OCI-LY7 (cell line): Measurements from ENCODE around the gene HNMT. TPM values are rescaled to one million over a fixed set of nuclear protein-coding genes. Genes with fewer than 3 reads are reported as not detected.
"Not testable (repeated sequence)": the region's sequence is repeated elsewhere in the genome, so short reads cannot be mapped to it uniquely, and the experiment has no call there.

Source experiments
- BruUV-seq: library from RNA; stranded (reverse); fragments of 400-500 nt; replicated peaks from 2 replicates; lab custom pipeline; 2021; lab: Mats Ljungman, UMichigan
- CTCF ChIA-PET: fragments of 300-600 bp; sonication (Branson Sonifier 250); formaldehyde crosslinking; loops from one replicate; lab custom pipeline; 2022; ENCODE audit warnings: antibody characterized with exemption; ENCODE audit not compliant: unreplicated experiment; lab: Charles Lee
- POLR2A ChIA-PET: fragments of 300-600 bp; sonication (Branson Sonifier 250); formaldehyde crosslinking; loops from one replicate; lab custom pipeline; 2022; ENCODE audit warnings: antibody characterized with exemption; lab: Charles Lee
- DNase-seq: peaks from one replicate; pipeline ENCODE4 v3.0.0-alpha.2; 2015; ENCODE audit warnings: low spot score
- H2AFZ ChIP-seq: fragments of 200-600 bp; sonication (generic), shearing (Covaris generic); 2 replicates; pipeline ENCODE4 v1.6.1; 2014; ENCODE audit warnings: mild to moderate bottlenecking, antibody characterized with exemption, low read length, moderate library complexity
- H3K27ac ChIP-seq: fragments of 200-600 bp; sonication (generic); 2 replicates; pipeline ENCODE4 v1.5.1; 2014; ENCODE audit warnings: mixed run types, low read depth, mild to moderate bottlenecking, moderate library complexity, low read length, inconsistent platforms; ENCODE audit not compliant: poor library complexity, severe bottlenecking
- H3K36me3 ChIP-seq: fragments of 200-600 bp; sonication (generic); 2 replicates; pipeline ENCODE4 v1.6.1; 2014; ENCODE audit warnings: mild to moderate bottlenecking, antibody characterized with exemption, low read length, moderate library complexity, mixed read lengths; ENCODE audit not compliant: insufficient read depth
- H3K4me1 ChIP-seq: fragments of 200-600 bp; sonication (generic); 2 replicates; pipeline ENCODE4 v1.5.1; 2014; ENCODE audit warnings: mild to moderate bottlenecking, low read length; ENCODE audit not compliant: insufficient read depth, poor library complexity, severe bottlenecking
- H3K4me2 ChIP-seq: fragments of 200-600 bp; sonication (generic); 2 replicates; pipeline ENCODE4 v1.6.1; 2014; ENCODE audit warnings: mild to moderate bottlenecking, low read length
- H3K4me3 ChIP-seq: fragments of 200-600 bp; sonication (generic); 2 replicates; pipeline ENCODE4 v1.5.1; 2014; ENCODE audit warnings: mild to moderate bottlenecking, low read depth, low read length; ENCODE audit not compliant: poor library complexity, severe bottlenecking
- H3K79me2 ChIP-seq: fragments of 200-600 bp; sonication (generic); 2 replicates; pipeline ENCODE4 v1.6.1; 2016; ENCODE audit warnings: low read depth, mild to moderate bottlenecking, low read length, moderate library complexity, mixed read lengths; ENCODE audit not compliant: insufficient read depth
- H3K9me2 ChIP-seq: fragments of 200-600 bp; sonication (generic); 2 replicates; pipeline ENCODE4 v1.6.1; 2016; ENCODE audit warnings: mild to moderate bottlenecking, low read length, mixed read lengths; ENCODE audit not compliant: insufficient read depth
- H3K9me3 ChIP-seq: fragments of 200-600 bp; sonication (generic); 2 replicates; pipeline ENCODE4 v1.6.1; 2014; ENCODE audit warnings: mild to moderate bottlenecking, mixed run types, low read length, mixed read lengths
- H4K20me1 ChIP-seq: fragments of 200-600 bp; sonication (generic); 2 replicates; pipeline ENCODE4 v1.6.1; 2014; ENCODE audit warnings: mild to moderate bottlenecking, antibody characterized with exemption, low read length, moderate library complexity, mixed read lengths; ENCODE audit not compliant: insufficient read depth
- EZH2phosphoT487 ChIP-seq: fragments of 200-600 bp; sonication (generic); IDR thresholded peaks from 2 replicates; pipeline ENCODE4 v1.6.1; 2018; ENCODE audit warnings: low read depth, borderline replicate concordance, mild to moderate bottlenecking, mixed run types, antibody characterized with exemption, low read length, moderate library complexity, mixed read lengths
- intact Hi-C: fragments of 100-400 bp; cut with micrococcal nuclease; formaldehyde crosslinking; loops from one replicate; pipeline ENCODE4 v1.10.0; 2022; ENCODE audit not compliant: unreplicated experiment
- total RNA-seq, 2 experiments: library from RNA; depleted of rRNA in 1 of 2; stranded (reverse); fragments of >200 nt in 1 of 2; shearing (Covaris generic) in 1 of 2; gene quantifications; 2 replicates each; pipeline ENCODE4 v1.2.3, GENCODE V29; 2014 to 2022
- TF ChIP-seq, protein P1 (sequence below): fragments of 200-600 bp; sonication (generic); conservative IDR thresholded peaks from 2 replicates; pipeline ENCODE4 v1.5.1; 2014; ENCODE audit warnings: mild to moderate bottlenecking, antibody characterized with exemption, low read length, moderate library complexity, mixed read lengths

HNMT gene
- total RNA-seq, 2 experiments from 2014 or later: not detected

DNA sequence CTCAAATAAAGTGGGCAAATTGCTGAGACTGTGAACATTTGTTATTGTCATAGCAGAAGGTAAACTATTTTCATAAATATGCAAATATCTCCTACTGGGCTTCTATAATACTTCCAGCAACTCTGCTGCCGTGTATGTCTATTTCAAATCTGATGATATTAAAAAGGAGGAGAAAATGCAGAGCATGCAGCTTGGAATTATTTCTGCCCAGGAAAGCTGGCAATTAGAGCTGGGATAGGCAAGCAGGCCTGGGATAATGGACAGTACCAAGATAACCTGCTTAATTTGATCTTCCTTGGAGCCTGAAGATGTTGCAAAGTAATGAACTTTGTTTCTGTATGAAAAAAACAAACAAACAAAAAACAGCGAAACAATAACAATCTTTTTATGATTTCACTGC, 72.8 kb downstream of the HNMT start:
- ChIA-PET CTCF (no interaction called here), POLR2A (interaction anchor here (0.6 kb wide), 1 partner anchor 79 kb away, joined by 3 read pairs; no protein-coding TSS in a partner anchor)
- BruUV-seq: no TSS peak
- intact Hi-C loops: no loop called here
- Histone ChIP-seq H3K4me1 (no peaks in the 10 kb centered on the region), H2AFZ (no peak overlapping the region), H3K4me3 (no peak overlapping the region), H3K4me2 (no peak overlapping the region), H3K36me3 (no peaks in the 10 kb centered on the region), H3K27ac (no peak overlapping the region), H3K79me2 (no peaks in the 10 kb centered on the region), H3K9me2 (no peaks in the 10 kb centered on the region), H4K20me1 (no peaks in the 10 kb centered on the region), H3K9me3 (no peaks in the 10 kb centered on the region)
- no peak for DNase-seq
- TF ChIP-seq, protein P1, sequence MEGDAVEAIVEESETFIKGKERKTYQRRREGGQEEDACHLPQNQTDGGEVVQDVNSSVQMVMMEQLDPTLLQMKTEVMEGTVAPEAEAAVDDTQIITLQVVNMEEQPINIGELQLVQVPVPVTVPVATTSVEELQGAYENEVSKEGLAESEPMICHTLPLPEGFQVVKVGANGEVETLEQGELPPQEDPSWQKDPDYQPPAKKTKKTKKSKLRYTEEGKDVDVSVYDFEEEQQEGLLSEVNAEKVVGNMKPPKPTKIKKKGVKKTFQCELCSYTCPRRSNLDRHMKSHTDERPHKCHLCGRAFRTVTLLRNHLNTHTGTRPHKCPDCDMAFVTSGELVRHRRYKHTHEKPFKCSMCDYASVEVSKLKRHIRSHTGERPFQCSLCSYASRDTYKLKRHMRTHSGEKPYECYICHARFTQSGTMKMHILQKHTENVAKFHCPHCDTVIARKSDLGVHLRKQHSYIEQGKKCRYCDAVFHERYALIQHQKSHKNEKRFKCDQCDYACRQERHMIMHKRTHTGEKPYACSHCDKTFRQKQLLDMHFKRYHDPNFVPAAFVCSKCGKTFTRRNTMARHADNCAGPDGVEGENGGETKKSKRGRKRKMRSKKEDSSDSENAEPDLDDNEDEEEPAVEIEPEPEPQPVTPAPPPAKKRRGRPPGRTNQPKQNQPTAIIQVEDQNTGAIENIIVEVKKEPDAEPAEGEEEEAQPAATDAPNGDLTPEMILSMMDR: no peak
- TF ChIP-seq EZH2phosphoT487: no peak

DNA sequence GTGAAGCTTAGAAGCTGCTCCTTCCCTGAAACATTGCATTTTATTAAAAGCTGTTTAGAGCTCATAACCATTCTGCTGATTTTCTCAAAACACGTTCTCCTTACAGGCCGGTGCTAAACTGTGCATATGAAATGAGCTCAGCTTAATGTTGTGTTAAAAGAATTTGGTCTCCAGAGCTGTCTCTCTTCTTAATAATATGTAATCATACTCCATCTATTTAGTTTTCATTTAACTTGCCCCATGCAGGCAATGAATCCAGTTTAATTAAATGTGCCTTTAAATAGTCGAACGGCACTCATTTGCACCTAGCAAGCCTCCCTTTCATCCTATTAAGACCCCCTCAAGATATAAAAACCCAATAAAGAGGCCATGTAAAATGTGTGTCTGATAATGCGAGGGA, 76.3 kb downstream of the HNMT start:
- Histone ChIP-seq H3K4me3 (no peak overlapping the region), H2AFZ (no peak overlapping the region), H3K27ac (no peak overlapping the region), H3K79me2 (no peaks in the 10 kb centered on the region), H3K9me3 (no peaks in the 10 kb centered on the region), H4K20me1 (no peaks in the 10 kb centered on the region), H3K36me3 (no peaks in the 10 kb centered on the region), H3K9me2 (no peaks in the 10 kb centered on the region), H3K4me2 (no peak overlapping the region), H3K4me1 (no peaks in the 10 kb centered on the region)
- TF ChIP-seq EZH2phosphoT487: no peak
- TF ChIP-seq, protein P1: no peak
- ChIA-PET POLR2A (no interaction called here), CTCF (no interaction called here)
- intact Hi-C loops: no loop called here
- BruUV-seq: no TSS peak
- DNase-seq: no peak

DNA sequence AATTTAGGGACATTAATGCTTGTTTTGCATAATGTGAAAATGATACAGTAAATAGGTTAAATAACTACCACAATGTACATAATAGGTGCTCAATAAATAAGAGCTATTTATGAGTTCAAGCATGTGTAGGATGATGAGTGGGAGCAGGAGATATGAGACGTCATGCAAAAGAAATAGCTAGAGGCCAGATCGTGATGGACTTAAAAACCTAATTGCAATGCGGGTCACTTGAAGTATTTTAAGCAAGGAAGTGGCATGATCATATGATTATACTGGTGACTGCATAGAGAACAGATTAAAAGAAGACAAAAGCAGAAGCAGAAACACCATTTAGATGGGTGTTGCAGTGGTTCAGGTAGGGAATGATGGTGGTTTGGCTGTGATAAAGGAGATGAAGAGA, 78.0 kb downstream of the HNMT start:
- no peaks in the 10 kb centered on the region for H4K20me1 ChIP-seq
- H3K36me3 ChIP-seq: no peaks in the 10 kb centered on the region
- H3K9me3 ChIP-seq: no peaks in the 10 kb centered on the region
- ChIA-PET POLR2A (interaction anchor here (1.1 to 1.2 kb wide), 2 partner anchors 10 to 21 kb away, joined by 3 to 7 read pairs; no protein-coding TSS in a partner anchor), CTCF (no interaction called here)
- intact Hi-C loops: no loop called here
- no TSS peak for BruUV-seq
- H3K9me2 ChIP-seq: no peaks in the 10 kb centered on the region
- H3K4me3 ChIP-seq: no peak overlapping the region
- TF ChIP-seq, protein P1: no peak
- TF ChIP-seq EZH2phosphoT487: no peak
- no peaks in the 10 kb centered on the region for H3K4me1 ChIP-seq
- no peak overlapping the region for H2AFZ ChIP-seq
- no peak for DNase-seq
- no peaks in the 10 kb centered on the region for H3K79me2 ChIP-seq
- no peak overlapping the region for H3K4me2 ChIP-seq
- no peak overlapping the region for H3K27ac ChIP-seq

DNA sequence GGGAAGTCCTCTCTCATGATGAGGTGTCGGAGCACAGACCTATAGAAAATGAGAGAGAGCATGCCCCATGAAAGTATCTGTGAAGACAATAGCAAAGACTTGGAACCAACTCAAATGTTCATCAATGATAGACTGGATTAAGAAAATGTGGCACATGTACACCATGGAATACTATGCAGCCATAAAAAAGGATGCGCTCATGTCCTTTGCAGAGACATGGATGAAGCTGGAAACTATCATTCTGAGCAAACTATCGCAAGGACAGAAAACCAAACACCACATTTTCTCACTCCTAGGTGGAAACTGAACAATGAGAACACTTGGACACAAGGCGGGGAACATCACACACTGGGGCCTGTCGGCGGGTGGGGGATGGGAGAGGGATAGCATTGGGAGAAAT, 79.3 kb downstream of the HNMT start:
- H4K20me1 ChIP-seq, intact Hi-C loops, DNase-seq, H3K9me2 ChIP-seq, H3K79me2 ChIP-seq, H3K27ac ChIP-seq, H2AFZ ChIP-seq, CTCF ChIA-PET, BruUV-seq, H3K4me1 ChIP-seq, H3K36me3 ChIP-seq, POLR2A ChIA-PET, H3K9me3 ChIP-seq, H3K4me3 ChIP-seq, H3K4me2 ChIP-seq: not testable (repeated sequence)
